IMR-90 (cell line): ENCODE data around the gene UNC5A. TPM values are rescaled to one million over a fixed set of nuclear protein-coding genes. Genes with fewer than 3 reads are reported as not detected.

Experiments
- ATAC-seq: fragments of 200-7000 bp; cut with Tn5 transposase; 2 replicates; pipeline ENCODE4 v1.9.1; 2020; ENCODE audit warnings: low read depth, mild to moderate bottlenecking, moderate library complexity
- BruUV-seq: library from RNA; stranded (reverse); fragments of 400-500 nt; replicated peaks from 2 replicates; lab custom pipeline; 2021; lab: Mats Ljungman, UMichigan
- CTCF ChIA-PET: fragments of 300-600 bp; formaldehyde crosslinking; extraction: SDS; loops from one replicate; lab custom pipeline; 2021; ENCODE audit warnings: antibody characterized with exemption; lab: Yijun Ruan, JAX
- POLR2A ChIA-PET: fragments of 300-600 bp; sonication (Branson Sonifier 250); formaldehyde crosslinking; loops from one replicate; lab custom pipeline; 2022; ENCODE audit warnings: antibody characterized with exemption; ENCODE audit not compliant: unreplicated experiment; lab: Charles Lee
- DNase-seq: peaks from one replicate; pipeline ENCODE4 v3.0.0; 2013
- H2AFZ ChIP-seq: replicated peaks from 2 replicates; pipeline ENCODE3; 2013; ENCODE audit warnings: low read length, mild to moderate bottlenecking; ENCODE audit not compliant: poor library complexity
- H2AK5ac ChIP-seq: 2 replicates; pipeline ENCODE4 v1.6.1; 2013; ENCODE audit warnings: low read depth, low read length, inconsistent platforms
- H2AK9ac ChIP-seq: replicated peaks from 2 replicates; pipeline ENCODE3; 2013; ENCODE audit warnings: mild to moderate bottlenecking, low read depth, low read length, moderate library complexity; ENCODE audit not compliant: poor library complexity
- H2BK120ac ChIP-seq: 2 replicates; pipeline ENCODE4 v1.6.1; 2013; ENCODE audit warnings: low read depth, low read length, inconsistent platforms
- H2BK15ac ChIP-seq: 3 replicates; pipeline ENCODE4 v1.6.1; 2013; ENCODE audit warnings: low read depth, low read length, inconsistent platforms
- H2BK20ac ChIP-seq: 2 replicates; pipeline ENCODE4 v1.6.1; 2013; ENCODE audit warnings: low read depth, mild to moderate bottlenecking, inconsistent platforms, low read length, moderate library complexity
- H2BK5ac ChIP-seq: 2 replicates; pipeline ENCODE4 v1.6.1; 2013; ENCODE audit warnings: mild to moderate bottlenecking, low read depth, low read length, inconsistent platforms; ENCODE audit not compliant: poor library complexity, severe bottlenecking
- H3K14ac ChIP-seq: replicated peaks from 2 replicates; pipeline ENCODE4 v1.6.1; 2013; ENCODE audit warnings: low read depth, low read length, inconsistent platforms
- H3K18ac ChIP-seq: 2 replicates; pipeline ENCODE4 v1.6.1; 2013; ENCODE audit warnings: low read depth, low read length, control low read depth
- H3K23ac ChIP-seq: 2 replicates; pipeline ENCODE4 v1.6.1; 2013; ENCODE audit warnings: low read depth, low read length, inconsistent platforms
- H3K27ac ChIP-seq: 2 replicates; pipeline ENCODE4 v1.5.1; 2013; ENCODE audit warnings: mild to moderate bottlenecking, control low read depth, low read length; ENCODE audit not compliant: insufficient read depth
- H3K27me3 ChIP-seq: 2 replicates; pipeline ENCODE4 v1.6.1; 2013; ENCODE audit warnings: low read length; ENCODE audit not compliant: control insufficient read depth, insufficient read depth
- H3K36me3 ChIP-seq: 2 replicates; pipeline ENCODE4 v1.6.1; 2013; ENCODE audit warnings: low read length, mixed read lengths; ENCODE audit not compliant: control insufficient read depth, insufficient read depth
- H3K4ac ChIP-seq: 2 replicates; pipeline ENCODE4 v1.6.1; 2013; ENCODE audit warnings: low read depth, low read length, inconsistent platforms
- H3K4me1 ChIP-seq: 2 replicates; pipeline ENCODE4 v1.6.1; 2013; ENCODE audit warnings: low read length, mixed read lengths; ENCODE audit not compliant: control insufficient read depth, insufficient read depth
- H3K4me2 ChIP-seq: 2 replicates; pipeline ENCODE4 v1.6.1; 2013; ENCODE audit warnings: low read depth, mild to moderate bottlenecking, control low read depth, low read length, moderate library complexity
- H3K4me3 ChIP-seq: 2 replicates; pipeline ENCODE4 v1.5.1; 2013; ENCODE audit warnings: low read depth, mild to moderate bottlenecking, control low read depth, low read length, moderate library complexity; ENCODE audit not compliant: insufficient read depth
- H3K56ac ChIP-seq: 2 replicates; pipeline ENCODE4 v1.6.1; 2013; ENCODE audit warnings: low read length, inconsistent platforms; ENCODE audit not compliant: insufficient read depth; ENCODE audit errors: extremely low read depth
- H3K79me1 ChIP-seq, 2 experiments: 2 replicates each; pipeline ENCODE4 v1.6.1; 2013; ENCODE audit warnings: low read length in 2 of 2, inconsistent platforms in 1 of 2, low read depth in 1 of 2
- H3K9ac ChIP-seq: 2 replicates; pipeline ENCODE4 v1.6.1; 2013; ENCODE audit warnings: low read depth, low read length, control low read depth
- H3K9me1 ChIP-seq: 2 replicates; pipeline ENCODE4 v1.6.1; 2013; ENCODE audit warnings: low read length, inconsistent platforms; ENCODE audit not compliant: insufficient read depth
- H3K9me3 ChIP-seq: 2 replicates; pipeline ENCODE4 v1.6.1; 2013; ENCODE audit warnings: low read length; ENCODE audit not compliant: control insufficient read depth, insufficient read depth
- H4K20me1 ChIP-seq: 2 replicates; pipeline ENCODE4 v1.6.1; 2013; ENCODE audit warnings: low read length, inconsistent platforms; ENCODE audit not compliant: insufficient read depth
- H4K5ac ChIP-seq: 2 replicates; pipeline ENCODE4 v1.6.1; 2013; ENCODE audit warnings: mild to moderate bottlenecking, low read depth, low read length, control low read depth
- H4K8ac ChIP-seq, 2 experiments: 2 replicates each; pipeline ENCODE4 v1.6.1; 2013; ENCODE audit warnings: low read depth in 2 of 2, low read length in 2 of 2, control low read depth in 1 of 2, inconsistent platforms in 1 of 2
- H4K91ac ChIP-seq: 2 replicates; pipeline ENCODE4 v1.6.1; 2013; ENCODE audit warnings: low read depth, low read length, inconsistent platforms; ENCODE audit not compliant: insufficient read depth
- BHLHE40 ChIP-seq: fragments of 150-350 bp; IDR thresholded peaks from 2 replicates; pipeline ENCODE4 v1.6.1; 2016; ENCODE audit warnings: mild to moderate bottlenecking, low read depth, low read length
- FOS ChIP-seq: fragments of 150-350 bp; IDR thresholded peaks from 2 replicates; pipeline ENCODE4 v1.6.1; 2016; ENCODE audit warnings: low read depth, low read length
- MAFK ChIP-seq: IDR thresholded peaks from 2 replicates; pipeline ENCODE4 v1.6.1; 2012; ENCODE audit warnings: low read depth, low read length, improper control_type of control experiment
- MAZ ChIP-seq: IDR thresholded peaks from 2 replicates; pipeline ENCODE4 v1.6.1; 2012; ENCODE audit warnings: low read depth, mild to moderate bottlenecking, low read length, improper control_type of control experiment, moderate library complexity, borderline replicate concordance
- SMC3 ChIP-seq: fragments of 150-350 bp; IDR thresholded peaks from 2 replicates; pipeline ENCODE4 v1.6.1; 2016; ENCODE audit warnings: low read depth, mild to moderate bottlenecking, antibody characterized with exemption, low read length, moderate library complexity
- WGBS, 2 experiments: methylation state at CpG; one replicate each; pipeline versions ENCODE4 v1.1.5 to v1.1.7; 2013; ENCODE audit warnings: missing lambda C conversion rate in 2 of 2; ENCODE audit not compliant: insufficient read length in 1 of 2; ENCODE audit errors: extremely low coverage in 2 of 2; 5-methylcytosine and 5-hydroxymethylcytosine counted together
- dilution Hi-C: fragments of 300-500 bp; cut with HindIII; formaldehyde crosslinking; loops from one replicate; pipeline ENCODE4 v1.14.3; 2018; ENCODE audit warnings: low sequenced_read_pairs; ENCODE audit not compliant: unreplicated experiment
- in situ Hi-C: fragments of 300-500 bp; cut with MboI; formaldehyde crosslinking; loops from 3 replicates; pipeline ENCODE4 v1.14.3; 2019; ENCODE audit warnings: low sequenced_read_pairs, inconsistent platforms, mixed read lengths
- intact Hi-C: fragments of 100-400 bp; cut with micrococcal nuclease; formaldehyde crosslinking; loops from 2 replicates; pipeline ENCODE4 v1.10.0; 2022
- polyA plus RNA-seq, 3 experiments: library from polyadenylated mRNA; depleted of rRNA; stranded (reverse); fragments of >200 nt; gene quantifications; 2 replicates each; pipeline ENCODE4 v1.2.3, GENCODE V29; 2012; ENCODE audit warnings: low replicate concordance in 1 of 3
- total RNA-seq: library from RNA; depleted of rRNA; stranded (reverse); fragments of >200 nt; gene quantifications from 2 replicates; pipeline ENCODE4 v1.2.3, GENCODE V29; 2012
- TF ChIP-seq, protein P1 (sequence below): conservative IDR thresholded peaks from 2 replicates; pipeline ENCODE4 v1.5.1; 2012; ENCODE audit warnings: mild to moderate bottlenecking, low read depth, low read length, improper control_type of control experiment
- TF ChIP-seq, protein P2 (sequence below): fragments of 150-350 bp; IDR thresholded peaks from 2 replicates; pipeline ENCODE4 v1.6.1; 2016; ENCODE audit warnings: low read depth, mild to moderate bottlenecking, low read length, moderate library complexity, borderline replicate concordance

UNC5A gene
- total and polyA plus RNA-seq, 2 of the 4 experiments (the other 2 are of a cell fraction), result not detected

DNA sequence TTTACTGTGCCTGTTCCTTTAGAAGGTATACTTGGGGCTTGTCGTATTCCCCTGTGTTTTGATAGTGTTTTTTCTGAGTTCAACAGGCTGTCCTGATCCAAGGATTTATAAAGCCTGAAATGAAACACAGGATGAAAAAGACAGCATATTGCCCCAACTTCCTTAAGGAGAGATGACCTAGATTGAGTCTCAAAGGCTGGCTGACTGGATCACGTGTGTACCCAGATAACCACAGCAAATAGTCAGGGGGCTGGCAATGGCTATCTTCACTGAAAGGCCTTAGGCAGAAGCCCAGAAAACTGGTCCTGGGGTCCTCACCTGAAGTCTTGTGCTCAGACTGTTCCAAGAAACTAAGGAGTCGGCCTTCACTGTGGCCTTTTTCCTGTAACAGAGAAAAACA is 96.4 kb downstream of the UNC5A start:
- no peaks in the 10 kb centered on the region for H3K4me1 ChIP-seq
- H4K5ac ChIP-seq, result no peak overlapping the region
- no peaks in the 10 kb centered on the region; the same call in 1 of the 2 replicates for H4K20me1 ChIP-seq
- H3K18ac ChIP-seq, result no peak overlapping the region
- 73% methylated on average over 1 of the region's 3 CpGs; no CpG with 5 or more reads in 1 of the 2 experiments for WGBS, 2 experiments
- DNase-seq (no peak), ATAC-seq (no peak)
- H3K9ac ChIP-seq, result no peak overlapping the region
- peaks cover 5% of the 10 kb centered on the region; the same call in 1 of the 2 replicates for H3K9me1 ChIP-seq
- H3K23ac ChIP-seq, result no peak overlapping the region
- in situ Hi-C loops, result no loop called here
- no peak overlapping the region for H3K27ac ChIP-seq
- H4K91ac ChIP-seq, result no peak overlapping the region
- no peak overlapping the region for H3K4me2 ChIP-seq
- BruUV-seq, result no TSS peak
- dilution Hi-C loops, result no loop called here
- no peak overlapping the region for H3K56ac ChIP-seq
- no peak overlapping the region for H3K4ac ChIP-seq
- no peak overlapping the region for H2AK9ac ChIP-seq
- no peaks in the 10 kb centered on the region for H3K27me3 ChIP-seq
- H2BK15ac ChIP-seq, result no peak overlapping the region
- H3K36me3 ChIP-seq, result peaks cover 35% of the 10 kb centered on the region
- no peak overlapping the region for H3K14ac ChIP-seq
- no peak overlapping the region for H2BK120ac ChIP-seq
- CTCF ChIA-PET, result no interaction called here
- H2BK20ac ChIP-seq, result no peak overlapping the region
- no peak overlapping the region for H3K4me3 ChIP-seq
- POLR2A ChIA-PET, result no interaction called here
- no peak overlapping the region for H2AK5ac ChIP-seq
- H2AFZ ChIP-seq, result no peak overlapping the region
- no peaks in the 10 kb centered on the region for H3K9me3 ChIP-seq
- H2BK5ac ChIP-seq, result no peak overlapping the region
- peaks cover 4% of the 10 kb centered on the region in 2 experiments; a peak in 2 of 4 replicates for H3K79me1 ChIP-seq
- TF ChIP-seq FOS (no peak), MAFK (no peak), MAZ (no peak), SMC3 (no peak), BHLHE40 (no peak)
- TF ChIP-seq, protein P1, sequence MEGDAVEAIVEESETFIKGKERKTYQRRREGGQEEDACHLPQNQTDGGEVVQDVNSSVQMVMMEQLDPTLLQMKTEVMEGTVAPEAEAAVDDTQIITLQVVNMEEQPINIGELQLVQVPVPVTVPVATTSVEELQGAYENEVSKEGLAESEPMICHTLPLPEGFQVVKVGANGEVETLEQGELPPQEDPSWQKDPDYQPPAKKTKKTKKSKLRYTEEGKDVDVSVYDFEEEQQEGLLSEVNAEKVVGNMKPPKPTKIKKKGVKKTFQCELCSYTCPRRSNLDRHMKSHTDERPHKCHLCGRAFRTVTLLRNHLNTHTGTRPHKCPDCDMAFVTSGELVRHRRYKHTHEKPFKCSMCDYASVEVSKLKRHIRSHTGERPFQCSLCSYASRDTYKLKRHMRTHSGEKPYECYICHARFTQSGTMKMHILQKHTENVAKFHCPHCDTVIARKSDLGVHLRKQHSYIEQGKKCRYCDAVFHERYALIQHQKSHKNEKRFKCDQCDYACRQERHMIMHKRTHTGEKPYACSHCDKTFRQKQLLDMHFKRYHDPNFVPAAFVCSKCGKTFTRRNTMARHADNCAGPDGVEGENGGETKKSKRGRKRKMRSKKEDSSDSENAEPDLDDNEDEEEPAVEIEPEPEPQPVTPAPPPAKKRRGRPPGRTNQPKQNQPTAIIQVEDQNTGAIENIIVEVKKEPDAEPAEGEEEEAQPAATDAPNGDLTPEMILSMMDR, result no peak
- TF ChIP-seq, protein P2, sequence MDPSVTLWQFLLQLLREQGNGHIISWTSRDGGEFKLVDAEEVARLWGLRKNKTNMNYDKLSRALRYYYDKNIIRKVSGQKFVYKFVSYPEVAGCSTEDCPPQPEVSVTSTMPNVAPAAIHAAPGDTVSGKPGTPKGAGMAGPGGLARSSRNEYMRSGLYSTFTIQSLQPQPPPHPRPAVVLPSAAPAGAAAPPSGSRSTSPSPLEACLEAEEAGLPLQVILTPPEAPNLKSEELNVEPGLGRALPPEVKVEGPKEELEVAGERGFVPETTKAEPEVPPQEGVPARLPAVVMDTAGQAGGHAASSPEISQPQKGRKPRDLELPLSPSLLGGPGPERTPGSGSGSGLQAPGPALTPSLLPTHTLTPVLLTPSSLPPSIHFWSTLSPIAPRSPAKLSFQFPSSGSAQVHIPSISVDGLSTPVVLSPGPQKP, result no peak
- H4K8ac ChIP-seq, result no peak overlapping the region
- intact Hi-C loops, result no loop called here
